NCI-H774 (cell line): ENCODE data around the gene RPL27A.

Experiments
- DNase-seq: peaks from one replicate; lab custom pipeline; 2025; lab: John Stamatoyannopoulos, UW

Gene RPL27A

GRCh38 chr11:8701891-8702597, 19.5 kb downstream of the RPL27A start:
- DNase-seq = no peak

DNA sequence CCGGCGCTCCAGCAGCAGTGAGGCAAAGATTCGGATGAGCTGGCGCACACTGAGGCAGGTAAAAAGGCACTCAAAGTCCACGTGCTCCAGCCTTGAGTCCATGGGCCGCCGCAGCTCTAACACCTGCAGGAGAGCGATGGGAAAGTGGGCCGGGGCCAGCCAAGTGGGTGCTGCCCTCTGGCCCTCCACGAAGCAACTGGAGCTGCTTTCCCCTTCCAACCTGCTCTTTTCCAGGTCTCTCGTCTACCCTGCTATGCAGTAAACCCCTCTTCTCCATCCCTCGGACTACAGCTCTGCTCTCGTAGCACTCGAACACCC, 20.0 kb downstream of the RPL27A start:
- DNase-seq = no peak

- no peak for DNase-seq
Measured at GRCh38 chr11:8704136-8704535, 21.5 kb downstream of the RPL27A start.

DNA sequence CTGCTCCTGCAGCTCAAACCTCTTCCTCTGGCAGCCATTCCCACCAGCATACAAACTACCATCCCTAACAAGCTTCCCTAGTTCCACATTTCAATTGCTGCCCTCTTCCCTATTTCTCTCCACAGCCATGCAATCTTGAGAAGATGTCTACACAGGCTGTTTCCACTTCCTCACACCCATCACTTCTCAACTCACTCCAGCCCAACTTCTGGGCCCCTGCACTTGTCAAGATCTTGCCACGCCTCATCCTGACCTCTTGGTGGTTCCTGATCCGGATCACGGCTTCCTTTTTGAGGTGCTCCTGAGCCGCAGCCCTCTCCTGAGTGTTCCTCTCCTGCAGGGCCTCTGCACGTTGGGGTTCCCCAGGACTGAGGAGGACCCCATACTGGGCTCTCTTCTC, 22.6 kb downstream of the RPL27A start:
- DNase-seq = no peak

- DNase-seq = no peak
Measured at GRCh38 chr11:8706673-8707432, 24.3 kb downstream of the RPL27A start.

GRCh38 chr11:8707541-8708191, 25.1 kb downstream of the RPL27A start:
- no peak for DNase-seq

GRCh38 chr11:8709002-8709672, 26.5 kb downstream of the RPL27A start:
- no peak for DNase-seq

DNA sequence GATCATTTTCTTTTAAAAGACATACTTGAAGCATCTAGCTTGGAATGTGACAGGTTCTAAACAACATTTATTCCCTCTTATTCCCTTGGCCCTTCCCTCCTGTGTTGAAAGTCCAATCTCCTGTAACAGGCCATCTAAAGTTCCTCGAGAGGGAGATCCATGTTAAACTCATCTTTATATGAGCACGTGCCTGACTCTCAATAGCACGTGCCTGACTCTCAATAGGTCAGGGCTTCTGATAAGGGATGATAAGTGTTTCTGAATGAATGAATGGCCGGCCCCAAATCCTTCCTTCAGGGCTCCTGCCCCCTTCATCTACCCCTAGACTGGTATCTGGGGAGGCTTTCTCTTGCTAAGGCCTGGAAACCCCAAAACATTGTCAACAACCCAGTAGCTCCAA, 27.2 kb downstream of the RPL27A start:
- no peak for DNase-seq

GRCh38 chr11:8711895-8712442, 29.4 kb downstream of the RPL27A start:
- no peak for DNase-seq

- DNase-seq = no peak
Measured at GRCh38 chr11:8712506-8712905, 29.9 kb downstream of the RPL27A start.

- DNase-seq = no peak
Measured at GRCh38 chr11:8713760-8714454, 31.3 kb downstream of the RPL27A start.

DNA sequence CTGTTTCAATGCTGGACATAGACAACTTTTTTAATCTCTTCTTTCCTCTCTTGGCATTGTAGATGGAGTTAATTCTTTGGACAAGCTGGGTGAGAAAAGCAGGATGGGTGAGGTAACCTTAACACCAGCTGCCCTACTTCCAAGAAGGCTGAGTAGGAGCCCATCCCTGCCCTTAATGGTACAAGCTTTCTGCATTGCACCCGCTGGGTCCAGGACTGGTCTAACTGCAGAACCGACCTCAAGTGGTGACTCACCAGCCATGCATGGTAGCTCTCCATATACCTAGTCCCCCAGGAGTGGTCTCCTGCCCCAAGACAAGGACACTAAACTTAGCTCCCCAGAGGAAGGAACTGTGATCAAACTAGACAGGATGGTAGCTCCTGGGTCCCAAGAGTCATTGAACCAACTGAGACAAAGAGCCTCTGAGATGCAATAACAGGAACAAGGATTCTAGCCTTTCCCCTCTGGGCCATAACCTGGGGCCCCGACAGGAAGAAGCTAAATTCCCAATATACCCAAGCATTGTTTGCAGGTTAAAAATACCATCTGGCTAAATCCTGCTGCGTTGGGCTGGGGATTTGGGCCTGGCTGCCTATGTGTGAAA, 32.1 kb downstream of the RPL27A start:
- DNase-seq = no peak

DNA sequence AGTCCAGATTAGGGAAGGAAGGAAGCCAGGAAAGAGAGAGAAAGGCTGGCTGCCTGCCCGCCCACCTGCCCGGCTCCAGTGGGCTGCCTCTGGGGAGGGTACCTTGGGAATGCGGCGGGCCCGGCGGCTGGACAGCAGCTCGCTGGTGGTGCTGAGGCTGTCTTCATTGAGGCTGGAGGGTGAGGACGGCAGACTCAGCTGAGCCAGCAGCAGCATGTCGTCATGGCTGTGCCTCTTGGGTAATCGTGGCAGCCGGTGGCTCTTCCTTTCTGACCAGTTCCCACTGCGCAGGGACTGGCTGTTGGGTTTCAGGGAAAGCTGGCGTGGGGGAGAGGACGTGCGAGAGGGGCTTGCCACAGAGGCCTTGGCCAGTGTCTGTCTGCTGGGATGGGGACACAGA, 32.9 kb downstream of the RPL27A start:
- DNase-seq = no peak

GRCh38 chr11:8717544-8717875, 34.9 kb downstream of the RPL27A start:
- DNase-seq = no peak

GRCh38 chr11:8717876-8718753, 35.5 kb downstream of the RPL27A start:
- no peak for DNase-seq

- no peak for DNase-seq
Measured at GRCh38 chr11:8719211-8719649, 36.6 kb downstream of the RPL27A start.

GRCh38 chr11:8719721-8720120, 37.1 kb downstream of the RPL27A start:
- DNase-seq = no peak

DNA sequence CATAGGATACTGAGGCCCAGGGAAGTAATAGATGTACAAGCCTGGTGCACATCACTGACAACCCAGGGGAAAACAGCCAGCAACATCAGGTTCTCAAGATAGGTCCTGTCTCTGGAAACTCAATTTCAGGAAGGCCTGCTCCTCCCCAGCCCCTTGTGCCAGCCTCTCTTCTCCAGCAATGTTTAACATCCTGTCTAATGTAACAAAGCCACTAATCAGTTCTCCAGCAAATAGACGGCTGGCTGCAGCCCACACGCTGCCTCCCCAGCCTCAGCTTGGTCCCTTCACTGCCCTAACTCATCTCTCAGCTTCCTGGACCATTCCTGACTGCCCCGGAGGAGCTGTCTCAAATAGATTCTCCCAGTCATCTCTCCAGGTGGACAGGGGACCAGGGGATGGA, 37.8 kb downstream of the RPL27A start:
- DNase-seq = no peak

GRCh38 chr11:8720868-8721608, 38.4 kb downstream of the RPL27A start:
- no peak for DNase-seq
